Common myeloid progenitor, CD34-positive (primary cell): ENCODE measurements around the gene KHDC4.

ENCODE experiments used
- CTCF ChIA-PET: fragments of 350-600 bp; sonication (Branson Sonifier 250); formaldehyde crosslinking; loops from one replicate; lab custom pipeline; 2021; ENCODE audit warnings: antibody characterized with exemption; lab: Charles Lee
- POLR2A ChIA-PET: fragments of 350-600 bp; sonication (Branson Sonifier 250); formaldehyde crosslinking; loops from one replicate; lab custom pipeline; 2021; ENCODE audit warnings: antibody characterized with exemption; lab: Charles Lee
- DNase-seq, 3 donors: peaks; one replicate each; pipeline versions ENCODE4 v3.0.0 to v3.0.0-alpha.2; 2013
- H3K27ac ChIP-seq, 2 experiments: 1 replicate in 1 of 2; 2 replicates in 1 of 2; pipeline ENCODE4 v1.7.0; 2013; ENCODE audit warnings: inconsistent platforms in 2 of 2, low read length in 2 of 2, mild to moderate bottlenecking in 2 of 2, low read depth in 1 of 2, moderate library complexity in 1 of 2; ENCODE audit not compliant: severe bottlenecking in 2 of 2, insufficient read depth in 1 of 2, poor library complexity in 1 of 2
- H3K27me3 ChIP-seq, 5 experiments: replicated peaks in 2 of 5; 1 replicate in 3 of 5; 2 replicates in 2 of 5; pipeline versions ENCODE4 v1.6.1 to v1.7.0; 2013; ENCODE audit warnings: low read length in 4 of 5, mild to moderate bottlenecking in 2 of 5, moderate library complexity in 2 of 5, inconsistent platforms in 1 of 5; ENCODE audit not compliant: insufficient read depth in 5 of 5, control insufficient read depth in 4 of 5
- H3K36me3 ChIP-seq, 4 experiments: 1 replicate in 2 of 4; 2 replicates in 2 of 4; pipeline versions ENCODE4 v1.6.1 to v1.7.0; 2013; ENCODE audit warnings: low read length in 3 of 4, control low read depth in 1 of 4, mild to moderate bottlenecking in 1 of 4; ENCODE audit not compliant: control insufficient read depth in 4 of 4, insufficient read depth in 4 of 4
- H3K4me1 ChIP-seq, 4 experiments: 1 replicate in 3 of 4; 2 replicates in 1 of 4; pipeline versions ENCODE4 v1.6.1 to v1.7.1; 2013; ENCODE audit warnings: low read length in 3 of 4, mild to moderate bottlenecking in 3 of 4, control low read depth in 1 of 4, inconsistent platforms in 1 of 4, moderate library complexity in 1 of 4; ENCODE audit not compliant: control insufficient read depth in 4 of 4, insufficient read depth in 4 of 4; ENCODE audit errors: control extremely low read depth in 1 of 4
- H3K4me3 ChIP-seq, 7 experiments: 1 replicate in 4 of 7; 2 replicates in 3 of 7; pipeline versions ENCODE4 v1.5.1 to v1.7.0; 2013; ENCODE audit warnings: mild to moderate bottlenecking in 7 of 7, low read length in 6 of 7, moderate library complexity in 6 of 7, inconsistent platforms in 2 of 7, low read depth in 2 of 7, control low read depth in 1 of 7; ENCODE audit not compliant: insufficient read depth in 4 of 7, control insufficient read depth in 1 of 7; ENCODE audit errors: extremely low read depth in 1 of 7
- H3K9me3 ChIP-seq, 5 experiments: 1 replicate in 4 of 5; 2 replicates in 1 of 5; pipeline versions ENCODE4 v1.6.1 to v1.7.1; 2013; ENCODE audit warnings: low read length in 4 of 5, mild to moderate bottlenecking in 2 of 5, inconsistent platforms in 1 of 5, low read depth in 1 of 5, moderate library complexity in 1 of 5; ENCODE audit not compliant: control insufficient read depth in 4 of 5, insufficient read depth in 2 of 5; ENCODE audit errors: control extremely low read depth in 1 of 5
- whole genome bisulfite sequencing: methylation state at CpG from one replicate; pipeline ENCODE4 v1.1.5; 2013; ENCODE audit not compliant: insufficient coverage; 5-methylcytosine and 5-hydroxymethylcytosine counted together

KHDC4 gene

GRCh38 chr1:155882235-155882634 lies 52.0 kb downstream of the KHDC4 start:
- Histone ChIP-seq H3K4me1 (no peaks in the 10 kb centered on the region), H3K4me3 (no peak overlapping the region), H3K36me3 (peaks cover 3 to 37% (median 12%) of the 10 kb centered on the region in 4 experiments), H3K27me3 (no peaks in the 10 kb centered on the region), H3K27ac (no peak overlapping the region), H3K9me3 (no peaks in the 10 kb centered on the region)
- CTCF ChIA-PET: interaction anchor here (0.5 to 1.9 kb wide), 5 partner anchors 9 to 26 kb away, joined by 3 to 13 read pairs (median 4); no protein-coding TSS in a partner anchor
- no peak for DNase-seq
- POLR2A ChIA-PET: no interaction called here

DNA sequence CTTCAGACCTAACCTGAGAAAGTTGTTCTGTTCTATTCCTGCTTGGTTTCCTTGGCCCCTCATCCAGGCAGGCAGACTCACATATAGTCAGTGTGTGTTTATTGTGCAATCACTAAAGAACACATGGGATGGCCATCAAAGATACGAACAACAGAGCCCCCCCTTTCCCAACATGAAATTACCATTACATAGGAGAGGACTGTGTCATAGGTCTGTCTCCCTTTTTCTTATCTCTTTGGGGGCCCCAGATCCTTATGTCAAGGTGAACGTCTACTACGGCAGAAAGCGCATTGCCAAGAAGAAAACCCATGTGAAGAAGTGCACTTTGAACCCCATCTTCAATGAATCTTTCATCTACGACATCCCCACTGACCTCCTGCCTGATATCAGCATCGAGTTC lies 53.3 kb downstream of the KHDC4 start:
- Histone ChIP-seq H3K27me3 (no peaks in the 10 kb centered on the region), H3K36me3 (peaks cover 3 to 32% (median 10%) of the 10 kb centered on the region in 4 experiments), H3K4me1 (no peaks in the 10 kb centered on the region), H3K4me3 (no peak overlapping the region), H3K27ac (no peak overlapping the region), H3K9me3 (no peaks in the 10 kb centered on the region)
- no peak for DNase-seq
- ChIA-PET POLR2A (no interaction called here), CTCF (no interaction called here)
- 100% methylated on average over 3 of the region's 6 CpGs for WGBS

- Histone ChIP-seq H3K27me3 (no peaks in the 10 kb centered on the region), H3K27ac (no peak overlapping the region), H3K4me3 (no peak overlapping the region), H3K4me1 (no peaks in the 10 kb centered on the region), H3K9me3 (no peaks in the 10 kb centered on the region), H3K36me3 (peaks cover 3 to 32% (median 9%) of the 10 kb centered on the region in 4 experiments)
- CTCF ChIA-PET: no interaction called here
- WGBS: 96% methylated on average over 2 of the region's 2 CpGs
- POLR2A ChIA-PET: no interaction called here
- DNase-seq: no peak
These were observed 54.0 kb downstream of the KHDC4 start for GRCh38 chr1:155880251-155880650.

DNA sequence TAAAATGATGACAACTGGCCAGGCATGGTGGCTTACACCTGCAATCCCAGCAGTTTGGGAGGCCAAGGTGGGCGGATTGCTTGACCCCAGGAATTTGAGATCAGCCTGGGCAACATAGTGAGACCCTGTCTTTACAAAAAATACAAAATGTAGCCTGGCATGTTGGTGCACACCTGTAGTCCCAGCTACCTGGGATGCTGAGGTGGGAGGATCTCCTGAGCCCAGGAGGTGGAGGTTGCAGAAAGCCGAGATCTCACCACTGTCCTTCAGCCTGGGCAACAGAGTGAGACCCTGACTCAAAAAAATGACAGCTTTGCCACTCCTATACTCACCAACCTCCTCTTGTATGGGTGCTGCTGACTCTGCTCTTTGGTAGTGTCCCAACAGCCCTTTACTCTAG lies 56.3 kb downstream of the KHDC4 start:
- CTCF ChIA-PET: interaction anchor here (1.4 kb wide), 1 partner anchor 17 kb away, joined by 3 read pairs; no protein-coding TSS in a partner anchor

GRCh38 chr1:155873860-155874259 lies 60.4 kb downstream of the KHDC4 start:
- Histone ChIP-seq H3K4me3 (no peak overlapping the region), H3K9me3 (no peaks in the 10 kb centered on the region), H3K36me3 (peaks cover 0 to 22% (median 6%) of the 10 kb centered on the region in 4 experiments), H3K27ac (no peak overlapping the region), H3K4me1 (no peaks in the 10 kb centered on the region), H3K27me3 (no peaks in the 10 kb centered on the region)
- ChIA-PET CTCF (interaction anchor here (1.0 kb wide), 1 partner anchor 9 kb away, joined by 3 read pairs; no protein-coding TSS in a partner anchor), POLR2A (interaction anchor here (0.6 kb wide), 1 partner anchor 1625 kb away, joined by 3 read pairs; no protein-coding TSS in a partner anchor)
- WGBS: 95% methylated on average over 9 of the region's 9 CpGs
- no peak for DNase-seq

More for the DNA sequence above, 56.3 kb downstream of the KHDC4 start:
- no peaks in the 10 kb centered on the region for H3K4me1 ChIP-seq
- no peak for DNase-seq
- H3K9me3 ChIP-seq: no peaks in the 10 kb centered on the region
- POLR2A ChIA-PET: interaction anchor here (0.7 kb wide), 1 partner anchor 18 kb away, joined by 3 read pairs; no protein-coding TSS in a partner anchor
- no peaks in the 10 kb centered on the region for H3K27me3 ChIP-seq
- H3K36me3 ChIP-seq: peaks cover 3 to 29% (median 11%) of the 10 kb centered on the region in 4 experiments
- no peak overlapping the region for H3K27ac ChIP-seq
- 100% methylated on average over 2 of the region's 2 CpGs for WGBS
- no peak overlapping the region for H3K4me3 ChIP-seq

- no peaks in the 10 kb centered on the region for H3K4me1 ChIP-seq
- 100% methylated on average over 5 of the region's 5 CpGs for WGBS
- H3K36me3 ChIP-seq: peaks cover 0 to 24% (median 10%) of the 10 kb centered on the region in 4 experiments
- no peak overlapping the region for H3K4me3 ChIP-seq
- no peak overlapping the region for H3K27ac ChIP-seq
- CTCF ChIA-PET: interaction anchor here (0.8 to 1.1 kb wide), 2 partner anchors 11 to 32 kb away, joined by 3 read pairs; no protein-coding TSS in a partner anchor
- no peak for DNase-seq
- H3K9me3 ChIP-seq: no peaks in the 10 kb centered on the region
- no peaks in the 10 kb centered on the region for H3K27me3 ChIP-seq
- POLR2A ChIA-PET: no interaction called here
These were observed 61.7 kb downstream of the KHDC4 start for GRCh38 chr1:155872527-155872926.

GRCh38 chr1:155871390-155871789 lies 62.8 kb downstream of the KHDC4 start:
- no peaks in the 10 kb centered on the region for H3K9me3 ChIP-seq
- WGBS: 80% methylated on average over 1 of the region's 1 CpG
- H3K27me3 ChIP-seq: no peaks in the 10 kb centered on the region
- DNase-seq: no peak
- H3K4me1 ChIP-seq: no peaks in the 10 kb centered on the region
- POLR2A ChIA-PET: no interaction called here
- H3K36me3 ChIP-seq: peaks cover 0 to 24% (median 10%) of the 10 kb centered on the region in 4 experiments
- H3K4me3 ChIP-seq: no peak overlapping the region
- CTCF ChIA-PET: interaction anchor here (1.3 to 2.0 kb wide), 2 partner anchors 11 to 21 kb away, joined by 3 to 4 read pairs; no protein-coding TSS in a partner anchor
- no peak overlapping the region for H3K27ac ChIP-seq
